Left kidney (tissue), 8 donors: ENCODE results near the gene SH2B2. TPM values are rescaled to one million over a fixed set of nuclear protein-coding genes. Genes with fewer than 3 reads are reported as not detected.

Experiments used
- DNase-seq: peaks from one replicate; pipeline ENCODE4 v3.0.0-alpha.2; 2013
- long read RNA-seq, 8 donors: transcript quantifications; one replicate each; lab custom pipeline, GENCODE V29; 2026
- polyA plus RNA-seq: library from polyadenylated mRNA; unstranded; fragments of 120-200 nt; gene quantifications from one replicate; pipeline ENCODE4 v1.2.1, GENCODE V29; 2013; ENCODE audit not compliant: insufficient read length

SH2B2 gene
- 2.5 TPM for polyA plus RNA-seq
- long read RNA-seq, donor 1, partial matches to known transcripts, result 0 of 3 reads
- long read RNA-seq, donor 1, other reads (novel, unspliced or antisense), result 0 of 3 reads
- long read RNA-seq, donor 2, partial matches to known transcripts, result 0 of 1 reads
- long read RNA-seq, donor 2, other reads (novel, unspliced or antisense), result 0 of 1 reads
- long read RNA-seq, donor 3, partial matches to known transcripts, result 0 of 1 reads
- long read RNA-seq, donor 3, other reads (novel, unspliced or antisense), result 0 of 1 reads
- long read RNA-seq, donor 4, result 0 reads
- long read RNA-seq, donor 5, partial matches to known transcripts, result 0 of 1 reads
- long read RNA-seq, donor 5, other reads (novel, unspliced or antisense), result 0 of 1 reads
- long read RNA-seq, donor 6, result 0 reads
- long read RNA-seq, donor 7, result 0 reads
- long read RNA-seq, donor 8, result 0 reads

GRCh38 chr7:102286237-102287110, at the start of gene SH2B2:
TSS of gene SH2B2 (plus strand) at chr7:102286868. CDS start at chr7:102300551, 13,683 bp downstream.
- peak; percentile 67 for DNase-seq

DNA sequence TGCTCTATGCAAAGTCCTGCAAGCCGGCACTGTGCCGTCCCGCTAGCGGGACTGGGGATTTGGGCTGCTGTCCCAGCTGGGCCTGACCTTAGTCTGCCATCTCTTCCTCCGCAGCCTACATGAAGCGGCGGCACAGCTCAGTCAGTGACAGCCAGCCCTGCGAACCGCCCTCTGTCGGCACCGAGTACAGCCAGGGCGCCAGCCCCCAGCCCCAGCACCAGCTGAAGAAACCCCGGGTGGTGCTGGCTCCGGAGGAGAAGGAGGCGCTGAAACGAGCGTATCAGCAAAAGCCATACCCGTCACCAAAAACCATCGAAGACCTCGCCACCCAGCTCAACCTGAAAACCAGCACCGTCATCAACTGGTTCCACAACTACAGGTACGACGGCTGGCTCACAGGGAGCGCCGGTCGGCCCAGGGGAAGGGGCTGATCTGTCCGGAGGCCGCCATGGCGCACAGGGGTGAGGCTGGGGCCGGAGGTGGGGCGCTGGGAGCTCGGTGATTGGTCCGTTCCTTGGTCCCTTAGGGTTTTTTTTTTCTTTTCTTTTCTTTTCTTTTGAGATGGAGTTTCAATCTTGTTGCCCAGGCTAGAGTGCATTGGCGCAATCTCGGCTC, 47.4 kb upstream of the SH2B2 start:
- DNase-seq, result no peak

DNA sequence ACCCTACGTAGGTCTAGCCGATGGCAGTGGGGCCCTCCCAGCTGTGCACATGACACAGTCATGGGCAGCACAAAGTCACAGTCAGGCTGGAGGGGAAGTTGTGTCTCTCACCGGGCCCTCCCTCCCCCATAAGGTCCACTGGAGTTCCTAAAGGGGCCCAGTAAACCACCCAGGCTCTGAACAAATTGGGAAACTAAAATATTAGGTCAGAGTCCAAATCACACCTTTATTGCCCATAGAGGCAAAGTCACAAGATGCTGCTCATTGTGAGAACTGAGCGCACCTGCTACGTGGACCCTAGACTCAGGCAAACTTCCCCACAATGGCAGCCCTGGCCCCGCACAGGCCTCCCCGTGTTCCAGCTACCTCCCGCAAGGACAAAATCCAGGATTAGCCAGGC, 45.2 kb upstream of the SH2B2 start:
- no peak for DNase-seq

DNA sequence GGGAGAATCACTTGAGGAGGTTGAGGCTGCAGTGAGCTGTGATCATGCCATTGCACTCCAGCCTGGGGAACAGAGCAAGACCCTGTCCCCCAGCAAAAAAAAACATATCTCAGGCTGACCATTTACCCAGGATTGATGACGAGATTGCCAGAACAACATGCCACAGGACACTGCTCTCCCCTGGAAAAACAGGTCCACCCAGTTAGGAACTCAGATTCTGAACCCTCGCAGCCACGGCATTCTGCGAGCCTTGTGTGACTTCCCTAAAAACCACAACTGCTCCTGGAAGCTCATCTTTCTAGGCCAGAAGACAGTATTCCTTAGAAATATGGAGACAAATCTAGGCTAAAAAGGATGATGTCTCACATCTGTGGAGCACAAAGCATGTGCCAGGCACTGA, 42.1 kb upstream of the SH2B2 start:
- DNase-seq, result no peak

DNA sequence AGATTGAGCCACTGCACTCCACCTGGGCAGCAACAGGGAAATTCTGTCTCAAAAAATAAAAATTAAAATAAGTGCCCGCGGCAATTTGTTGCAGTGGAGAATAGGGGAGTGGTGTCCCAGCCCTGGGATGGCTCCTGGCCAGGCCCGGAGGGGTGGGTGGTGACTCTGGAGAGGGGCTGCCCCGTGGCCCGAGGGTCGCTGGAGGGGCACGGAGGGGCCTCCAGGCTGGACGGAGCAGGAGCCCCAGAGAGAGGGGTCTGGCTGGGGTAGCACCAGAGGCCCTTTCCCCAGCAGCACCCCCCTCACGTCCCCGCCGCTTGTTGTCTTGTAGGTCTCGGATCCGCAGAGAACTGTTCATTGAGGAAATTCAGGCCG, 38.6 kb upstream of the SH2B2 start:
- no peak for DNase-seq

DNA sequence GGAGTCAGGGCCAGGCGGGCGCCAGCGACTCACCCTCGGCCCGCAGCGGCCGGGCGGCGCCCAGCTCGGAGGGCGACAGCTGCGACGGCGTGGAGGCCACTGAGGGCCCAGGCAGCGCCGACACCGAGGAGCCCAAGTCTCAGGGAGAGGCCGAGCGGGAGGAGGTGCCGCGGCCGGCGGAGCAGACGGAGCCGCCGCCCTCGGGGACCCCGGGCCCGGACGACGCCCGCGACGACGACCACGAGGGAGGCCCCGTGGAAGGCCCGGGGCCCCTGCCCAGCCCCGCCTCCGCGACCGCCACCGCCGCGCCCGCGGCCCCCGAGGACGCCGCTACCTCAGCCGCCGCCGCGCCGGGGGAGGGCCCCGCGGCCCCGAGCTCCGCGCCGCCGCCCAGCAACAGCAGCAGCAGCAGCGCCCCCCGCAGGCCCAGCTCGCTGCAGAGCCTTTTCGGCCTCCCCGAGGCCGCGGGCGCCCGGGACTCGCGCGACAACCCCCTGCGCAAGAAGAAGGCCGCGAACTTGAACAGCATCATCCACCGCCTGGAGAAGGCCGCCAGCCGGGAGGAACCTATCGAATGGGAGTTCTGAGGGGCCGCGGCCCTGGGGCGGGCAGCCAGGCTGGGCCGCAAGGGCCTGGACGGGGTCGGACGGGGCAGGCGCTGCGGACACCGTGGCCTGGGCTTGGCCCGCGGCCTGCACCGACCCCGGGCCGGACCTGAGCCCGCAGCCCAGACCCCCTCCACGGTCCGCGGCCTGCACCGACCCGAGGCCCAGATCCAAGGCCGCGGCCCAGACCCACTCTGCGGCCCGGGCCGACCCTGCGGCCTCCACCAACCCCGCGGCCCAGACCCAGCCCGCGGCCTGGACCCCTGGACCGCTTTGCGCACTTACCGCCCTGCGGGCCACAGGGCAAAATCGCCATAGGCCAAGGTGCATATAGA, 37.9 kb upstream of the SH2B2 start:
- no peak for DNase-seq

DNA sequence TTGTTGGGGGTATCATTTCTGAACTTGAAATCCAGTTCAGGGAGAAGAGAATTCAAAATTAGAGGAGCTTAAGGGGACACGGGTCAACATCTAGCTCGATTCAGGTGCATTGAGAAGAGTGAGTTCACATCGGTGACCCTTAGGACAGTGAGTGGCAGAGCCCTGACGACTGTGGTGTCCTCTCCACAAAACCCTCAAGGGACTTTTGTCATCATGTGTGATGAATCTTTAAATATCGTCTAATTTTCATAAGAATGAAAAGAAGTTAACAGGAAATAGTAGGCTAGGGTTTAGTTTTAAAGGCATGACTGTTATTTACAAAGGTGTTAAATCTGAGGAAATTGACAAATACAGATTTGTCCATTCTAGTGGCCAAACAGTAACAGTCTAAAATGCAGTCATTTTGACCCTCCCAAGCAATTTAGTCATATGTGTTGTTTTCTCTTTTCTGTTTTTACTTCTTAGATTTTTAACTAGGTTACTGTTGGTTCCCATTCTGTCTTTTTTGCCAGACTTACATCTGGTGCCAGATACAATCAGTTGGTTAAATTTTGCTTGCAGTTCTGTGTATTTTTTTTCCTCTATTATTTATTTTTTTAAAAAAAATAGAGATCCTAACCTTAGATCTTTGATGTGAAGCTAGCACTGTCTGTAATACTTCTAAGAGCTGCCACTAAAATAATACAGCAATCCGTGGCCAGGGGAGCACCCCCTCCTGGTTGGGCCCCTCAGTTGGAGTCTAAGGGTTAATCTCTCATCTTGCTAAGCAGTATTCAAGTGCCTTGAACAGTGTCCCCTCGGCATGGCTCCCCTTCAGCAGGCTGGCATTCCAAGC, 34.9 kb upstream of the SH2B2 start:
- DNase-seq, result no peak

- no peak for DNase-seq
Measured at GRCh38 chr7:102252366-102252982, 34.2 kb upstream of the SH2B2 start.

DNA sequence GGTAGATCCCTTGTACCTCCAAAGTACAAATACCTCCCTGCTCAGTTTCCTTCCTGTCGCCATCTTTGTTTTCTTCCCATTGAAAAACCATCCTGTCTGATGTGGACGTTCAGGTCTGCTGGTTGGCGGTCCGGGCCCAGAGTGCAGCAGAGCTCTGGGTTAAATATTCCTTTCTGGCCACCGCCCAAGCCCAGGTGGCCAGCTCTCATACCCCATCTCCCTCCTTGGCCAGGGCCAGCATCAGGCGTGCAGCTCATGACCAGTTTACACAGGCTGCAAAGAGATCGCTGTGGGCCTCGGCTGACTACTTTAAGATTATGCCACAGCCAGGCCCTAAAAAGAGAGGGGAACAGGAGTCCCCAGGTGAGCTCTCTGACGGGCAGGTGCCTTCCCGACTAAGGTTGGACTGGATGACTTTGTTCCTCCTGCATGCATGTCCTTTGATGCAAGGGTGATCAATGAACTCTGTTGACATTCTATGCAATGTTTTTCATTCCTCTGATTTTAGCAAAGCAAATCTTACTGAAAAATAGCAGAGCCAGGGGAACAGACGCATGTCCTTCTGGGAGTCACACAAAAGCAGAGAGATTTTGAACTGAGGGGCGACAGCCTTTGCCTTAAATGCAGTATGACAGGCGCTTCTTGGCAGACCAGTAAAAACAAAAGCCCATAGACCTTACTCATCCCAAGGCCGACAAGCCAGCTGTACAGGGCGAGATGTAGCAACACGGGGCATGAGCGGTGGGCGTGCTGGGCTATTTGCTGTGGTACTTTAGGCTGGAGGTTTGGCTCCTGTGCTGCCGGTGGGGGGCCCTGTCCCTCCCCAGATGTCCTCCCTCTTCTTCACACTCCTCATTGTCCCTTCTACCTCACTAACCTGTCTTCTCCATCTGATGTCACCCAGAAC, 33.3 kb upstream of the SH2B2 start:
- DNase-seq, result no peak

- DNase-seq, result no peak
Measured at GRCh38 chr7:102253973-102254370, 32.7 kb upstream of the SH2B2 start.

- no peak for DNase-seq
Measured at GRCh38 chr7:102254521-102254920, 32.1 kb upstream of the SH2B2 start.

DNA sequence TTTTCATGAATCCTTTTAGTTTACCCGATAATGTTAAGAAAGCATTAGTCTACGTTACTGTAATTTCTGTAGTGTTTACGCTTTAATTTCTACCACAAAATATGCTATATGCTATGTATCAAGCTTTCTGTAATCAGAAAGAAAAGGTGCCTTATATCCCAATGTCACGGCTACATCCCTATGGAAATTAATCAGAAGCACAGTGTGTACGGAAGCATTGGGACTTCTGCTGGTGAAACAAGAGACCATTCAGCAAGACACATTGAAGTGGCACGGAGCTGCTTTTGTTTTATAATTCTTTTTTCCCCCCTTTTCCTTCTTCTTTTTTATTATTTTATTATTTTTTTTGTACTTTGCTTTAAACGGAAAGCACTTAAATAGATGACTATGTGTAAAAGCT, 31.2 kb upstream of the SH2B2 start:
- DNase-seq, result no peak

DNA sequence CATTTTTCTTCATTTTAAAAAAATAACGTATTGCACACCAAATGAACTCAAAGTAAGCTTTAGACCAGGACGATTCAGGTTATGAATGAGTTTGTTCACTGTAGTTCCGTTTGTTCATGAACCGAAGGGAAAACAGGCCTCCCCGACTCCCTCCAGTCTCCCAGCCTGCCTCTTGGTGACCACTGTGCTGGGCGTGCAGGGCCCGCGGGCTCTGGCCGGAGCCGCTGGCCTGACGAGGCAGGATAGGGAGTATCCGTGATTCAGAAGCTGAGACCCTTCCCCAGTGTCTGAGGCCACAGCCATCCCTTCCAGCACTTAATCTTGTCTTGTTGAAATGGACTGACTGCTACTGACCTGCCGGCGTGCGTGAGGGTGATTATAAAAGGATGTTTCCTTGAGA, 30.8 kb upstream of the SH2B2 start:
- DNase-seq, result no peak

GRCh38 chr7:102258073-102258748, 28.5 kb upstream of the SH2B2 start:
- no peak for DNase-seq

GRCh38 chr7:102258749-102259107, 27.9 kb upstream of the SH2B2 start:
- DNase-seq, result no peak

- no peak for DNase-seq
Measured at GRCh38 chr7:102260856-102261255, 25.8 kb upstream of the SH2B2 start.

DNA sequence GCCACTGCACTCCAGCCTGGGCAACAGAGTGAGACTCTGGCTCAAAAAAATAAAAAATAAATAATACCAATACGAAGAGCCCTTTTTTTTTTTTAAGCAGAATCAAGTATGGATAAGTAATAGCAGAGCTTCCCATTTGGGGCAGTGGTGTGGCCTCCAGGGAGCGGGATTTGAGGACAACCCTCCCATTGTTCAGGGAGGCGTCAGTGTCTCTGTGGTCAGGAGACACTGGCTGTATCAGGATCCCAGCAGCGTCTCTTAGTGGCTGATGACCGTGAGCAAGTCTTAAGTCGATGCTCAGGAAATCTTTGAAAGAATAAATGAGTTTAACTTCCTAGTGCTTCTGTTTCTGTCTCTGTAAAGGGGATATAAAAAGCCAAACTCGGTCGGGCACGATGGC, 25.2 kb upstream of the SH2B2 start:
- no peak for DNase-seq

GRCh38 chr7:102262546-102262945, 24.1 kb upstream of the SH2B2 start:
- no peak for DNase-seq
